ENCODE results near the gene SSR3.

- TF ChIP-seq, protein P1, sequence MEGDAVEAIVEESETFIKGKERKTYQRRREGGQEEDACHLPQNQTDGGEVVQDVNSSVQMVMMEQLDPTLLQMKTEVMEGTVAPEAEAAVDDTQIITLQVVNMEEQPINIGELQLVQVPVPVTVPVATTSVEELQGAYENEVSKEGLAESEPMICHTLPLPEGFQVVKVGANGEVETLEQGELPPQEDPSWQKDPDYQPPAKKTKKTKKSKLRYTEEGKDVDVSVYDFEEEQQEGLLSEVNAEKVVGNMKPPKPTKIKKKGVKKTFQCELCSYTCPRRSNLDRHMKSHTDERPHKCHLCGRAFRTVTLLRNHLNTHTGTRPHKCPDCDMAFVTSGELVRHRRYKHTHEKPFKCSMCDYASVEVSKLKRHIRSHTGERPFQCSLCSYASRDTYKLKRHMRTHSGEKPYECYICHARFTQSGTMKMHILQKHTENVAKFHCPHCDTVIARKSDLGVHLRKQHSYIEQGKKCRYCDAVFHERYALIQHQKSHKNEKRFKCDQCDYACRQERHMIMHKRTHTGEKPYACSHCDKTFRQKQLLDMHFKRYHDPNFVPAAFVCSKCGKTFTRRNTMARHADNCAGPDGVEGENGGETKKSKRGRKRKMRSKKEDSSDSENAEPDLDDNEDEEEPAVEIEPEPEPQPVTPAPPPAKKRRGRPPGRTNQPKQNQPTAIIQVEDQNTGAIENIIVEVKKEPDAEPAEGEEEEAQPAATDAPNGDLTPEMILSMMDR (IDR thresholded peaks at IDR 0.05) = no peak
- TF ChIP-seq ZFX (IDR thresholded peaks at IDR 0.05; ENCODE audit: borderline replicate concordance) = no peak
Observed at GRCh38 chr3:156581033-156581432, 26.1 kb upstream of the SSR3 start.
